ENCODE measurements around the gene OPCML. TPM values are rescaled to one million over a fixed set of nuclear protein-coding genes. Genes with fewer than 3 reads are reported as not detected.

OPCML gene
- total RNA-seq, 3 donors from 2014 or later (not counting 1 experiment from before 2014, with no cell fraction given) = not detected

DNA sequence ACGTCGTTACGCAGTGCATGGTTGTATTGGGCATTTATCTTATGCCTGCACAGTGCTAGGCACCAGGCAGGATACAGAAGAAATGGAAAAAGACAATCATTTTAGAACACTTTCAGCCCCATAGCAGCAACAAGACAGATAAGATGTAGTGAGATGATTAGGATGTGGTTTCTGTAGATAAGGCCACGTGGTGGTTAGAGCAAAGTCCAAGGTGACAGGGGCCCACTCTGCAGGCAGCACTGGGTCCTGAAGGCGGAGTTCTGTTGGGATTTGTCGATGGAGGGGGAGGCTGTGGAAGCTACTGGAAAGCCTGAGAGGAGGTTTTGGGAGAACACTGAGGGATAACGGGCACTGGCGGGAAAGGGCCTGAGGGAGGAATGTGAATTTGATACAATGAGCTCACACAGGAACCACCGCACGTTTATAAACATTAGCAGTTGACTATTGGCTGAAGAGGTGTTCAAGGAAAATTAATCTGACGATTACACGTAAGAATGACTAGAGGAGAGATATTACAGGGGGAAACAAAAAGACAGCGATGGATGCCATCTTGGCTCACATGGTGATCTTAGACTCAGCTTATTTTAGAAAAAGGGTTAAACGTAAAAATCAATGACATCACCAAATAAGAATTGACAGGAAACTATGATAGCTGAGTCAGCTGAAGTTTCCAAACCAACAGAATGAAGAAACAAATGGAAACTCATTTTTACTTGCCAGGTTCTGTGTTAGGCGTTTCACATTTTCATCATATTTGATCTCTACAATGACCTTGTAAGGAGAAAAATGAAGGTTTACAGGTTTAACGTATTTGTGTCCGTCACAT is 551.0 kb downstream of the OPCML start:
- DNase-seq (no peak), ATAC-seq (no peak)
- Histone ChIP-seq H3K36me3 (ENCODE audit: control insufficient read depth, insufficient read depth, low read length) (no peaks in the 10 kb centered on the region), H3K4me1 (ENCODE audit: control insufficient read depth, insufficient read depth, low read length) (no peaks in the 10 kb centered on the region), H3K9me3 (ENCODE audit: control insufficient read depth, insufficient read depth, low read length) (no peaks in the 10 kb centered on the region), H3K4me3 (ENCODE audit: low read length) (no peak overlapping the region), H3K27me3 (ENCODE audit: control insufficient read depth, insufficient read depth, low read length) (no peaks in the 10 kb centered on the region), H3K27ac (ENCODE audit: low read length) (no peak overlapping the region)
- intact Hi-C loops (cut with micrococcal nuclease) = no loop called here
- Mint-ChIP-seq H3K9me3 (peaks cover 0 to 9% of the 10 kb centered on the region in 2 donors), H3K4me3 (no peak overlapping the region), H3K36me3 (no peaks in the 10 kb centered on the region), H3K4me1 (no peaks in the 10 kb centered on the region), H3K27me3 (ENCODE audit: low read depth in 2 of 2) (no peaks in the 10 kb centered on the region), H3K27ac (no peak overlapping the region)
- TF ChIP-seq, protein P1, sequence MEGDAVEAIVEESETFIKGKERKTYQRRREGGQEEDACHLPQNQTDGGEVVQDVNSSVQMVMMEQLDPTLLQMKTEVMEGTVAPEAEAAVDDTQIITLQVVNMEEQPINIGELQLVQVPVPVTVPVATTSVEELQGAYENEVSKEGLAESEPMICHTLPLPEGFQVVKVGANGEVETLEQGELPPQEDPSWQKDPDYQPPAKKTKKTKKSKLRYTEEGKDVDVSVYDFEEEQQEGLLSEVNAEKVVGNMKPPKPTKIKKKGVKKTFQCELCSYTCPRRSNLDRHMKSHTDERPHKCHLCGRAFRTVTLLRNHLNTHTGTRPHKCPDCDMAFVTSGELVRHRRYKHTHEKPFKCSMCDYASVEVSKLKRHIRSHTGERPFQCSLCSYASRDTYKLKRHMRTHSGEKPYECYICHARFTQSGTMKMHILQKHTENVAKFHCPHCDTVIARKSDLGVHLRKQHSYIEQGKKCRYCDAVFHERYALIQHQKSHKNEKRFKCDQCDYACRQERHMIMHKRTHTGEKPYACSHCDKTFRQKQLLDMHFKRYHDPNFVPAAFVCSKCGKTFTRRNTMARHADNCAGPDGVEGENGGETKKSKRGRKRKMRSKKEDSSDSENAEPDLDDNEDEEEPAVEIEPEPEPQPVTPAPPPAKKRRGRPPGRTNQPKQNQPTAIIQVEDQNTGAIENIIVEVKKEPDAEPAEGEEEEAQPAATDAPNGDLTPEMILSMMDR (IDR thresholded peaks at IDR 0.05) = no peak
- WGBS (ENCODE audit: insufficient coverage) = 82% methylated on average over 17 of the region's 17 CpGs

DNA sequence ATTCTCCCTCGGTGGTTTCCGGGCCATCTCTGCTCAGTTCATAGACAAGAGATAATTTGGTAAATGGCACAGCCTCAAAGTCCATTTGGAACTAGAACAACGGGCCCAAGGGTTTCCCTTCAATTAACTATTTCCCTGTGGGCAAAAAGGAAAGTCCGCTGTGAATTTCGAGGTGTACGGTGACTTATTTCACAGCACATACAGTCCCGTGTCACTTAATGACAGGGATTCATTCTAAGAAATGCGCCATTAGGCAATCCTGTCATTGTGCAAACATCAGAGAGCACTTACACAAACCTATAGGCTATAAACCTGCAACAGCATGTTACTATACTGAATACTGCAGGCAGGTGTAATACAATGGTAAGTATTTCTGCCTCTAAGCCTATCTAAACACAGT is 551.6 kb downstream of the OPCML start:
- H3K27ac ChIP-seq (ENCODE audit: low read length) = no peak overlapping the region
- H3K4me1 Mint-ChIP-seq = no peaks in the 10 kb centered on the region
- DNase-seq = no peak
- peaks cover 0 to 9% of the 10 kb centered on the region in 2 donors for H3K9me3 Mint-ChIP-seq
- no peaks in the 10 kb centered on the region for H3K36me3 ChIP-seq (ENCODE audit: control insufficient read depth, insufficient read depth, low read length)
- H3K4me3 ChIP-seq (ENCODE audit: low read length) = no peak overlapping the region
- H3K9me3 ChIP-seq (ENCODE audit: control insufficient read depth, insufficient read depth, low read length) = no peaks in the 10 kb centered on the region
- intact Hi-C loops (cut with micrococcal nuclease) = no loop called here
- H3K27ac Mint-ChIP-seq = no peak overlapping the region
- H3K4me3 Mint-ChIP-seq = no peak overlapping the region
- no peaks in the 10 kb centered on the region for H3K27me3 ChIP-seq (ENCODE audit: control insufficient read depth, insufficient read depth, low read length)
- H3K4me1 ChIP-seq (ENCODE audit: control insufficient read depth, insufficient read depth, low read length) = no peaks in the 10 kb centered on the region
- no peak for ATAC-seq
- TF ChIP-seq, protein P1 (IDR thresholded peaks at IDR 0.05) = no peak
- 81% methylated on average over 8 of the region's 8 CpGs for WGBS (ENCODE audit: insufficient coverage)
- no peaks in the 10 kb centered on the region for H3K27me3 Mint-ChIP-seq (ENCODE audit: low read depth in 2 of 2)
- no peaks in the 10 kb centered on the region for H3K36me3 Mint-ChIP-seq

DNA sequence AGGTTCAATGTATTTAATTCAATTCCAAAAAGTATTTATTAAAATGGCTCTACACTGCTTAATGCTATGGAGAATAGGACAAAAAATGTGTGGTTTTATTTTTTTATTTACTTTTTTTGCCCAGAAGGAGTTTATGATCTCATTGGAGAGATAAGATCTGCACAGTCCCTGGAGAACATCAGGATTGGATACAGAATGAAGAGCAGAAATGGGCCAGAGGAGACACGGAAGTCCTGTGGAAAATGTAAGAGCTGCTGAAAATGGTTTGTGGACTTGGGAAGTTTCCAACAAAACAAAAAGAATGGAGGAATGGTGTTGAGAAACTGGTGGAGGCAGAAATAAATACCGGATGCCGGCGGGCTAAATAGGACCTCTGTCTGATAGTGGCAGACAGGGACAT is 554.6 kb downstream of the OPCML start:
- Mint-ChIP-seq H3K9me3 (peaks cover 6 to 11% of the 10 kb centered on the region in 2 donors), H3K36me3 (no peaks in the 10 kb centered on the region), H3K27ac (no peak overlapping the region), H3K4me1 (no peaks in the 10 kb centered on the region), H3K4me3 (no peak overlapping the region), H3K27me3 (ENCODE audit: low read depth in 2 of 2) (no peaks in the 10 kb centered on the region)
- H3K36me3 ChIP-seq (ENCODE audit: control insufficient read depth, insufficient read depth, low read length) = no peaks in the 10 kb centered on the region
- ATAC-seq (no peak), DNase-seq (no peak)
- no peak overlapping the region for H3K4me3 ChIP-seq (ENCODE audit: low read length)
- 95% methylated on average over 4 of the region's 4 CpGs for WGBS (ENCODE audit: insufficient coverage)
- no peaks in the 10 kb centered on the region for H3K4me1 ChIP-seq (ENCODE audit: control insufficient read depth, insufficient read depth, low read length)
- no peaks in the 10 kb centered on the region for H3K27me3 ChIP-seq (ENCODE audit: control insufficient read depth, insufficient read depth, low read length)
- intact Hi-C loops (cut with micrococcal nuclease) = no loop called here
- no peak overlapping the region for H3K27ac ChIP-seq (ENCODE audit: low read length)
- TF ChIP-seq, protein P1 (IDR thresholded peaks at IDR 0.05) = no peak
- H3K9me3 ChIP-seq (ENCODE audit: control insufficient read depth, insufficient read depth, low read length) = no peaks in the 10 kb centered on the region

DNA sequence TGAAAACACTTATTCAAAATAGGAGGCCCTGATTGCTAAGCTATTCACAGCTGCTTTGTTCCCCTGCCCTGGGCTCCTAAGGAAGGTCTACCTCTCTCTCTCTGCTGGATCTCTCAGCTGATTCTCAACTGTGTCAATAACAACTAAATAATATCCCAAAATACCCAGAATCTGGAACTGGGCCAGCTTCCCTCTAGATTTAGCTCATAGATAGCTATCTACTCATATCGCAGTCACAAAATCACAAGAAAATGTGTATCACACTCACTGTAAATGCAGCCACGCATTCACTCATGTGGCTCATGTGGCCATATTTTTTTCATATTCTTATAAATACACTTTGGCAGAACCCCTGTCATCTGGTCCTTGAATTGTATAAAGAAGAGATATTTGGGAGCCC is 555.1 kb downstream of the OPCML start:
- H3K4me3 ChIP-seq (ENCODE audit: low read length) = no peak overlapping the region
- no peaks in the 10 kb centered on the region for H3K36me3 Mint-ChIP-seq
- no peak for DNase-seq
- no peaks in the 10 kb centered on the region for H3K9me3 ChIP-seq (ENCODE audit: control insufficient read depth, insufficient read depth, low read length)
- H3K4me1 Mint-ChIP-seq = no peaks in the 10 kb centered on the region
- TF ChIP-seq, protein P1 (IDR thresholded peaks at IDR 0.05) = no peak
- H3K36me3 ChIP-seq (ENCODE audit: control insufficient read depth, insufficient read depth, low read length) = no peaks in the 10 kb centered on the region
- no peaks in the 10 kb centered on the region for H3K27me3 ChIP-seq (ENCODE audit: control insufficient read depth, insufficient read depth, low read length)
- H3K4me1 ChIP-seq (ENCODE audit: control insufficient read depth, insufficient read depth, low read length) = no peaks in the 10 kb centered on the region
- ATAC-seq = no peak
- no peaks in the 10 kb centered on the region for H3K27me3 Mint-ChIP-seq (ENCODE audit: low read depth in 2 of 2)
- intact Hi-C loops (cut with micrococcal nuclease) = no loop called here
- H3K27ac ChIP-seq (ENCODE audit: low read length) = no peak overlapping the region
- no peak overlapping the region for H3K27ac Mint-ChIP-seq
- H3K4me3 Mint-ChIP-seq = no peak overlapping the region
- WGBS (ENCODE audit: insufficient coverage) = 100% methylated on average over 2 of the region's 2 CpGs
- H3K9me3 Mint-ChIP-seq = peaks cover 6 to 11% of the 10 kb centered on the region in 2 donors

Data from natural killer cell (primary cell).